Right lobe of liver (tissue), 6 donors: ENCODE measurements around the gene UBA52. TPM values are rescaled to one million over a fixed set of nuclear protein-coding genes. Genes with fewer than 3 reads are reported as not detected.

Experiments used
- ATAC-seq, 4 donors: fragments of 200-7000 bp; cut with Tn5 transposase; one replicate each; pipeline ENCODE4 v1.9.1; 2020; ENCODE audit warnings: mild to moderate bottlenecking in 4 of 4, moderate library complexity in 4 of 4
- DNase-seq, 3 donors: peaks; one replicate each; pipeline ENCODE4 v3.0.0-alpha.2; 2020
- H3K27ac ChIP-seq, 3 donors: fragments of 200-600 bp; one replicate each; pipeline ENCODE4 v1.8.0; 2022
- H3K27me3 ChIP-seq, 2 donors: fragments of 200-600 bp; one replicate each; pipeline ENCODE4 v1.8.0; 2022
- H3K36me3 ChIP-seq, 4 donors: fragments of 200-600 bp; sonication (generic) in 1 of 4; one replicate each; pipeline versions ENCODE4 v1.5.1 to v1.8.0; 2017 to 2022; ENCODE audit warnings: control low read depth in 1 of 4
- H3K4me1 ChIP-seq, 4 donors: fragments of 200-600 bp; sonication (generic) in 1 of 4; one replicate each; pipeline versions ENCODE4 v1.5.1 to v1.8.0; 2017 to 2022; ENCODE audit warnings: control low read depth in 1 of 4
- H3K4me3 ChIP-seq, 3 donors: fragments of 200-600 bp; one replicate each; pipeline ENCODE4 v1.8.0; 2022
- H3K9me3 ChIP-seq, 4 donors: fragments of 200-600 bp; sonication (generic) in 1 of 4; one replicate each; pipeline versions ENCODE4 v1.5.1 to v1.8.0; 2017 to 2022; ENCODE audit warnings: control low read depth in 1 of 4
- CTCF ChIP-seq, 4 donors: fragments of 200-600 bp in 3 of 4; fragments of 450-650 bp in 1 of 4; IDR thresholded peaks; one replicate each; pipeline versions ENCODE4 v1.5.1 to v1.8.0; 2016 to 2022; ENCODE audit warnings: antibody characterized with exemption in 4 of 4, mild to moderate bottlenecking in 2 of 4
- POLR2A ChIP-seq: fragments of 450-650 bp; IDR thresholded peaks from one replicate; pipeline ENCODE4 v1.6.1; 2017; ENCODE audit warnings: antibody characterized with exemption, mild to moderate bottlenecking
- WGBS: methylation state at CpG from one replicate; pipeline ENCODE4 v1.1.6; 2018; ENCODE audit warnings: low coverage, low lambda C conversion rate; ENCODE audit not compliant: insufficient coverage; ENCODE audit errors: missing lambda C conversion rate; 5-methylcytosine and 5-hydroxymethylcytosine counted together
- intact Hi-C, 2 donors: fragments of 100-400 bp; cut with DNase I; formaldehyde crosslinking; loops; one replicate each; pipeline versions ENCODE4 v1.11.2 to v1.14.1; 2022
- total RNA-seq, 6 experiments: library from RNA; depleted of rRNA in 2 of 6; stranded (reverse); fragments of >200 nt in 2 of 6; fragmentation: NEBNext Ultra II Directional in 3 of 6; extraction: Animal tissue kit (Norgen Biotek cat#: 25700) in 3 of 6; gene quantifications; one replicate each; pipeline versions ENCODE4 v1.1.0 to v1.2.4, GENCODE V29; 2016 to 2023
- donor health status: DM: no; HTN: yes; CAD: no.
- donor health status: DM: no; HTN: no; CAD: no.
- donor health status: DM: no; HTN: no; CAD: no.
- donor health status: DM: no; HTN: yes; CAD: no.
- donor health status: DM: no; HTN: yes; CAD: no.

Gene UBA52
- total RNA-seq, 6 experiments from 2014 or later, result 256 to 470 (median 406) TPM

- Histone ChIP-seq H3K9me3 (no peaks in the 10 kb centered on the region), H3K36me3 (peaks cover 0 to 23% (median 1%) of the 10 kb centered on the region in 4 donors), H3K27ac (peak overlapping the region; percentile 60 to 88 (median 66)), H3K4me3 (peak overlapping the region in 2 of 3 donors; percentile 55 to 67), H3K27me3 (no peaks in the 10 kb centered on the region), H3K4me1 (peaks cover 0 to 10% (median 3%) of the 10 kb centered on the region in 4 donors)
- TF ChIP-seq POLR2A, result no peak
- TF ChIP-seq CTCF (IDR thresholded peaks at IDR 0.05), result no peak
- DNase-seq (peak; percentile 54 to 69 (median 57)), ATAC-seq (peak; percentile 53 to 73 (median 59))
- intact Hi-C loops, result no loop called here
- WGBS, result 23% methylated on average over 6 of the region's 12 CpGs
Observed at GRCh38 chr19:18543814-18544475, 27.7 kb upstream of the UBA52 start.

GRCh38 chr19:18551631-18552030 lies 20.0 kb upstream of the UBA52 start:
- ATAC-seq, result no peak
- no peaks in the 10 kb centered on the region for H3K27me3 ChIP-seq
- intact Hi-C loops, result no loop called here
- H3K4me3 ChIP-seq, result no peak overlapping the region
- H3K4me1 ChIP-seq, result no peaks in the 10 kb centered on the region
- no peak overlapping the region for H3K27ac ChIP-seq
- TF ChIP-seq POLR2A, result no peak
- no peak for TF ChIP-seq CTCF (IDR thresholded peaks at IDR 0.05)
- H3K9me3 ChIP-seq, result no peaks in the 10 kb centered on the region
- no peak for DNase-seq
- 59% methylated on average over 5 of the region's 6 CpGs for WGBS
- H3K36me3 ChIP-seq, result no peaks in the 10 kb centered on the region

GRCh38 chr19:18557411-18558201 lies 14.1 kb upstream of the UBA52 start, which contains the start of gene KXD1:
TSS of gene KXD1 (plus strand) at chr19:18557870. CDS start at chr19:18562057, 4,187 bp downstream.
- Histone ChIP-seq H3K4me3 (peak within 1 kb of the TSS; percentile 84 to 97 (median 97)), H3K27ac (peak within 1 kb of the TSS; percentile 80 to 94 (median 87)), H3K4me1 (peaks cover 0 to 9% (median 3%) of the 10 kb centered on the region in 4 donors), H3K9me3 (no peaks in the 10 kb centered on the region), H3K27me3 (no peaks in the 10 kb centered on the region), H3K36me3 (peaks cover 0 to 1% (median under 1%) of the 10 kb centered on the region in 4 donors)
- DNase-seq (peak; percentile 98 to 99 (median 98)), ATAC-seq (peak; percentile 96 to 99 (median 98))
- intact Hi-C loops, result no loop called here
- TF ChIP-seq CTCF (IDR thresholded peaks at IDR 0.05) (no peak), POLR2A (peak; percentile 85)
- WGBS, result 0% methylated on average over 7 of the region's 58 CpGs

GRCh38 chr19:18558202-18558555 lies 13.5 kb upstream of the UBA52 start:
- ATAC-seq, result peak in 1 of 4 donors; percentile 2
- intact Hi-C loops, result no loop called here

More at GRCh38 chr19:18558202-18558555, 13.5 kb upstream of the UBA52 start:
- WGBS, result 8% methylated on average over 4 of the region's 11 CpGs
- Histone ChIP-seq H3K4me1 (peaks cover 0 to 9% (median 3%) of the 10 kb centered on the region in 4 donors), H3K9me3 (no peaks in the 10 kb centered on the region), H3K27me3 (no peaks in the 10 kb centered on the region), H3K4me3 (peak overlapping the region; percentile 84 to 97 (median 97)), H3K36me3 (peaks cover 0 to 7% (median 2%) of the 10 kb centered on the region in 4 donors), H3K27ac (peak overlapping the region; percentile 80 to 94 (median 87))
- DNase-seq, result no peak
- no peak for TF ChIP-seq CTCF (IDR thresholded peaks at IDR 0.05)
